ENCODE measurements around the gene NEK11.

- no peak for TF ChIP-seq CTCF (IDR thresholded peaks at IDR 0.05)
- TF ChIP-seq POLR2A (IDR thresholded peaks at IDR 0.05), result no peak
Measured at GRCh38 chr3:131371688-131372066, 345.0 kb downstream of the NEK11 start.

All from uterus (tissue), 2 donors.